ENCODE data around the gene PCDHA3.
"Not testable (repeated sequence)": the region's sequence is repeated elsewhere in the genome, so short reads cannot be mapped to it uniquely, and the experiment has no call there.

PCDHA3 gene

DNA sequence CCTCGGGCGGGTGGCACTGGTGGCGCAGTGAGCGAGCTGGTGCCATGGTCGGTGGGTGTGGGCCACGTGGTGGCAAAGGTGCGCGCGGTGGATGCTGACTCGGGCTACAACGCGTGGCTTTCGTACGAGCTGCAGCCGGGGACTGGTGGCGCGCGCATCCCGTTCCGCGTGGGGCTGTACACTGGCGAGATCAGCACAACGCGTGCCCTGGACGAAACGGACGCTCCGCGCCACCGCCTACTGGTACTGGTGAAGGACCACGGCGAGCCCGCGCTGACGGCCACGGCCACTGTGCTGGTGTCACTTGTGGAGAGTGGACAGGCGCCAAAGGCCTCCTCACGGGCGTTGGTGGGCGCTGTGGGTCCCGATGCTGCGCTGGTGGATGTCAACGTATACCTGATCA, 8.0 kb downstream of the PCDHA3 start:
- DNase-seq (ENCODE audit: insufficient read length, low spot score) (no peak), FAIRE-seq (no peak)
- no peak for TF ChIP-seq POLR2A (IDR thresholded peaks at IDR 0.05; ENCODE audit: low read depth, low read length)
- no peak for TF ChIP-seq PAX5 (IDR thresholded peaks at IDR 0.05; ENCODE audit: insufficient read depth, low read length, severe bottlenecking)
- no peak for TF ChIP-seq POLR2AphosphoS5 (IDR thresholded peaks at IDR 0.05; ENCODE audit: low read depth, low read length)
- no peak for TF ChIP-seq POU2F2 (IDR thresholded peaks at IDR 0.05; ENCODE audit: low read depth, low read length)

DNA sequence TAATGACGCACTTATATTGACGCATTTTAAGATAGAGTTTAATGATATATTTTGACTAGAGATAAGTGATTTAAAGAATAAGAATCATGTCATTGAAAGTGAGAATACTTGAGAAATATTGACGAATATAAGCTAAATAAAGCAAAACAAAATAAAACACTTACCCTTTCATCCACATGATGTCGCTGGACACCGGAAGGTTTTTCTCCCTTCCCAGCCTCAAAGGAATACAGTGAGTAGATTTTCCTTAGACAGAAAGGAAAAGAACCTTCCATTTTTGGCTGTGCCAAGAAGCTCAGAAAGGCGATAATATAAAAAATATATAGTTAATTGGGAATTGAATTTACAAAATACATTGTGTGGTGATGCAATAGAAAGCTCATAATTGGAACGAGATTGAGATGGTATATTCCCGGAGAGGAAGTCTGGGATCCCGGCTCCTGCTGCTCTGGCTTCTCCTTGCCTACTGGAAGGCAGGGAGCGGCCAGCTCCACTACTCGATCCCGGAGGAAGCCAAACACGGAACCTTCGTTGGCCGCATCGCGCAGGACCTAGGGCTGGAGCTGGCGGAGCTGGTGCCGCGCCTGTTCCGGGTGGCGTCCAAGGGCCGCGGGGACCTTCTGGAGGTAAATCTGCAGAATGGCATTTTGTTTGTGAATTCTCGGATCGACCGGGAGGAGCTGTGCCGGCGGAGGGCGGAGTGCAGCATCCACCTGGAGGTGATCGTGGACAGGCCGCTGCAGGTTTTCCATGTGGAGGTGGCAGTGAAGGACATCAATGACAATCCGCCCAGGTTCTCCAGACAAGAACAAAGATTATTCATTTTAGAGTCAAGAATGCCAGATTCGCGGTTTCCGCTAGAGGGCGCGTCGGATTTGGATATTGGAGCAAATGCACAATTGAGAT, 20.8 kb downstream of the PCDHA3 start, which contains the start of gene PCDHA5:
PCDHA5 (plus strand) TSS at position 239 of the 906 bp plus-strand sequence.
- FAIRE-seq (no peak), DNase-seq (ENCODE audit: insufficient read length, low spot score) (no peak)

DNA sequence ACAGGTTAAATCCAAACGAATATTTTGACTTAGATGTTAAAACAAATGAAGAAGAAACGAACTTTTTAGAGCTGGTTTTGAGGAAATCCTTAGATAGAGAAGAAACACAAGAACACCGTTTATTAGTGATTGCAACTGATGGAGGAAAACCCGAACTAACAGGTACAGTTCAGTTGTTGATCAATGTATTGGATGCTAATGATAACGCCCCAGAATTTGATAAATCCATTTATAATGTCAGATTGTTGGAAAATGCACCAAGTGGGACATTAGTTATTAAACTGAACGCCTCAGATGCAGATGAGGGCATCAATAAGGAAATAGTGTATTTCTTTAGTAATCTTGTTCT, 21.4 kb downstream of the PCDHA3 start:
- DNase-seq (ENCODE audit: insufficient read length, low spot score) (no peak), FAIRE-seq (no peak)
- TF ChIP-seq TAF1 (IDR thresholded peaks at IDR 0.05; ENCODE audit: low read depth, low read length) (no peak), PAX5 (IDR thresholded peaks at IDR 0.05; ENCODE audit: insufficient read depth, low read length, severe bottlenecking) (no peak), POLR2A (IDR thresholded peaks at IDR 0.05; ENCODE audit: low read depth, low read length) (no peak), POLR2AphosphoS5 (IDR thresholded peaks at IDR 0.05; ENCODE audit: low read depth, low read length) (no peak), SPI1 (IDR thresholded peaks at IDR 0.05; ENCODE audit: low read depth, low read length) (no peak), POU2F2 (IDR thresholded peaks at IDR 0.05; ENCODE audit: low read depth, low read length) (no peak)

More for the DNA sequence above, 20.8 kb downstream of the PCDHA3 start, which contains the start of gene PCDHA5:
- no peak for TF ChIP-seq POLR2A (IDR thresholded peaks at IDR 0.05; ENCODE audit: low read depth, low read length)
- no peak for TF ChIP-seq PAX5 (IDR thresholded peaks at IDR 0.05; ENCODE audit: insufficient read depth, low read length, severe bottlenecking)
- no peak for TF ChIP-seq SPI1 (IDR thresholded peaks at IDR 0.05; ENCODE audit: low read depth, low read length)
- no peak for TF ChIP-seq POLR2AphosphoS5 (IDR thresholded peaks at IDR 0.05; ENCODE audit: low read depth, low read length)
- no peak for TF ChIP-seq POU2F2 (IDR thresholded peaks at IDR 0.05; ENCODE audit: low read depth, low read length)

DNA sequence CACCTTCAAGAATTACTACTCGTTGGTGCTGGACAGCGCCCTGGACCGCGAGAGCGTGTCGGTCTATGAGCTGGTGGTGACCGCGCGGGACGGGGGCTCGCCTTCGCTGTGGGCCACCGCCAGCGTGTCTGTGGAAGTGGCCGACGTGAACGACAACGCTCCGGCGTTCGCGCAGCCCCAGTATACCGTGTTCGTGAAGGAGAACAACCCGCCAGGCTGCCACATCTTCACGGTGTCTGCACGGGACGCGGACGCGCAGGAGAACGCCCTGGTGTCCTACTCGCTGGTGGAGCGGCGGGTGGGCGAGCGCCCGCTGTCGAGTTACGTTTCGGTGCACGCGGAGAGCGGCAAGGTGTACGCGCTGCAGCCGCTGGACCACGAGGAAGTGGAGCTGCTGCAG, 22.1 kb downstream of the PCDHA3 start:
- FAIRE-seq; DNase-seq (ENCODE audit: insufficient read length, low spot score): not testable (repeated sequence)

DNA sequence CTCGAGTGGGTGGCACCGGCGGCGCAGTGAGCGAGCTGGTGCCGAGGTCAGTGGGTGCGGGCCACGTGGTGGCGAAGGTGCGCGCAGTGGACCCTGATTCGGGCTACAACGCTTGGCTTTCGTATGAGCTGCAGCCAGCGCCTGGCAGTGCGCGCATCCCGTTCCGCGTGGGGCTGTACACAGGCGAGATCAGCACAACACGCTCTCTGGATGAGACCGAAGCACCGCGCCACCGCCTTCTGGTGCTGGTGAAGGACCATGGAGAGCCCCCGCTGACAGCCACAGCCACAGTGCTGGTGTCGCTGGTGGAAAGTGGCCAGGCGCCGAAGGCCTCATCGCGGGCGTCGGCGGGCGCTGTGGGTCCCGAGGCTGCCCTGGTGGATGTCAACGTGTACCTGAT, 22.6 kb downstream of the PCDHA3 start:
- no peak for TF ChIP-seq POLR2AphosphoS5 (IDR thresholded peaks at IDR 0.05; ENCODE audit: low read depth, low read length)
- TF ChIP-seq PAX5 (IDR thresholded peaks at IDR 0.05; ENCODE audit: insufficient read depth, low read length, severe bottlenecking) = no peak
- no peak for TF ChIP-seq TAF1 (IDR thresholded peaks at IDR 0.05; ENCODE audit: low read depth, low read length)
- no peak for DNase-seq (ENCODE audit: insufficient read length, low spot score)
- FAIRE-seq = no peak

DNA sequence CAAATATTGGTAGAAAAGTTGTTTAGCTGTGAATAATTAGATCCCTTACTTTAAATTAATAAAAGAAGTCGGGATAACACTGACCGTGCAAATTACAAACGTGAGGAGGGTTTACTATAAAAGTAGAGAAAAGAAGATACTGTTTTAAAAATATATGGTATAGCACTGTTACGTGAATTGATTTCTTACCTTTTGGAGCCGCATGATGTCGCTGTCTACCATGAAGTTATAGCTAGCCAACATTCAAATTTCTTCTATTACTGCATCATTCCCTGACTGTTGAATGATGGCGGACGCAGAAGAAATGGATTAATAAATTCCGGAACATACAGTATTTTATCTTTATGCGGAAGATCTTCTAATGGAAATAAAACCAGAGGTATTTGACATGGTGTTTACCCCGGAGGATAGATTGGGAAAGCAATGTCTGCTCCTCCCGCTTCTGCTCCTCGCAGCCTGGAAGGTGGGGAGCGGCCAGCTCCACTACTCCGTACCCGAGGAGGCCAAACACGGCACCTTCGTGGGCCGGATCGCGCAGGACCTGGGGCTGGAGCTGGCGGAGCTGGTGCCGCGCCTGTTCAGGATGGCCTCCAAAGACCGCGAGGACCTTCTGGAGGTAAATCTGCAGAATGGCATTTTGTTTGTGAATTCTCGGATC, 27.0 kb downstream of the PCDHA3 start, which contains the start of gene PCDHA6:
PCDHA6 (plus strand) TSS at position 257 of the 658 bp plus-strand sequence; CDS start at position 389, 132 bp downstream.
- no peak for TF ChIP-seq TAF1 (IDR thresholded peaks at IDR 0.05; ENCODE audit: low read depth, low read length)
- DNase-seq (ENCODE audit: insufficient read length, low spot score) (no peak), FAIRE-seq (no peak)

DNA sequence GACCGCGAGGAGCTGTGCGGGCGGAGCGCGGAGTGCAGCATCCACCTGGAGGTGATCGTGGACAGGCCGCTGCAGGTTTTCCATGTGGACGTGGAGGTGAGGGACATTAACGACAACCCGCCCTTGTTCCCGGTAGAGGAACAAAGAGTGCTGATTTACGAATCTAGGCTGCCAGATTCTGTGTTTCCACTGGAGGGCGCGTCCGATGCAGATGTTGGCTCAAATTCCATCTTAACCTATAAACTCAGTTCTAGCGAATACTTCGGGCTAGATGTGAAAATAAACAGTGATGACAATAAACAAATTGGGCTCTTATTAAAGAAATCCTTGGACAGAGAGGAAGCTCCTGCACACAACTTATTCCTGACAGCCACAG, 27.5 kb downstream of the PCDHA3 start:
- no peak for TF ChIP-seq POLR2AphosphoS5 (IDR thresholded peaks at IDR 0.05; ENCODE audit: low read depth, low read length)
- TF ChIP-seq POU2F2 (IDR thresholded peaks at IDR 0.05; ENCODE audit: low read depth, low read length) = no peak
- TF ChIP-seq PAX5 (IDR thresholded peaks at IDR 0.05; ENCODE audit: insufficient read depth, low read length, severe bottlenecking) = no peak
- no peak for DNase-seq (ENCODE audit: insufficient read length, low spot score)
- no peak for FAIRE-seq

DNA sequence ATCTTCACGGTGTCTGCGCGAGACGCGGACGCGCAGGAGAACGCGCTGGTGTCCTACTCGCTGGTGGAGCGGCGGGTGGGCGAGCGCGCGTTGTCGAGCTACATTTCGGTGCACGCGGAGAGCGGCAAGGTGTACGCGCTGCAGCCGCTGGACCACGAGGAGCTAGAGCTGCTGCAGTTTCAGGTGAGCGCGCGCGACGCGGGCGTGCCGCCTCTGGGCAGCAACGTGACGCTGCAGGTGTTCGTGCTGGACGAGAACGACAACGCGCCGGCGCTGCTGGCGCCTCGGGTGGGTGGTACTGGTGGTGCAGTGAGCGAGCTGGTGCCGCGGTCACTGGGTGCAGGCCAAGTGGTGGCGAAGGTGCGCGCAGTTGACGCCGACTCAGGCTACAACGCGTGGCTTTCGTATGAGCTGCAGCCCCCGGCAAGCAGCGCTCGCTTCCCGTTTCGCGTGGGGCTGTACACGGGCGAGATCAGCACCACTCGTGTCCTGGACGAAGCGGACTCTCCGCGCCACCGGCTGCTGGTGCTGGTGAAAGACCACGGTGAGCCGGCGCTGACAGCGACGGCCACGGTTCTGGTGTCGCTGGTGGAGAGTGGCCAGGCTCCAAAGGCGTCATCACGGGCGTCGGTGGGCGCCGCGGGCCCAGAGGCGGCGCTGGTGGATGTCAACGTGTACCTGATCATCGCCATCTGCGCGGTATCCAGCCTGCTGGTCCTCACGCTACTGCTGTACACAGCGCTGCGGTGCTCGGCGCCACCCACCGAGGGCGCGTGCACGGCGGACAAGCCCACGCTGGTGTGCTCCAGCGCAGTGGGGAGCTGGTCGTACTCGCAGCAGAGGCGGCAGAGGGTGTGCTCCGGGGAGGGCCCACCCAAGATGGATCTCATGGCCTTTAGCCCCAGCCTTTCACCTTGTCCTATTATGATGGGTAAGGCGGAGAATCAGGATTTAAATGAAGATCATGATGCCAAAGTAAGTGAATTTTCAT, 28.9 kb downstream of the PCDHA3 start:
- not testable (repeated sequence) for DNase-seq (ENCODE audit: insufficient read length, low spot score); FAIRE-seq

DNA sequence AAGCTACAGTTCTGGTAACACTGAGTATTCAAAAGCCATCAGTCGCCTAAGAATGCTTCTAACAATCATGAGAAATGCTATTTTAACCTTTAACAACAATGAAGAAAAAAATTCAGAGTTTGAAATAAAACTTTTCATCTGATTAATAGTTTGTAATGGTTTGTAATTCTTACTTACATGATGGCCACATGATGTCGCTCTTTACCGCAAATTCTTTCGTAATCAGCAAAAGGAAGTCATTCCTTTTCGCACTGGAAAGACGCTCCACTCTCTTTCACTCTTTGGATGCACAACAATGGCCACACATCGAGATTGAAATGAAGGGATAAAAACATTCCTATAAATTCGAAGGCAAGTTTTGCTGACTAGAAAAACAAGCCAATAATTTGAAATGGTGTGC, 33.1 kb downstream of the PCDHA3 start, which contains the start of gene PCDHA7:
PCDHA7 (plus strand) TSS at position 277 of the 400 bp plus-strand sequence; CDS start at position 392, 115 bp downstream.
- DNase-seq (ENCODE audit: insufficient read length, low spot score) (no peak), FAIRE-seq (no peak)
- TF ChIP-seq SPI1 (IDR thresholded peaks at IDR 0.05; ENCODE audit: low read depth, low read length) = no peak
- TF ChIP-seq POLR2AphosphoS5 (IDR thresholded peaks at IDR 0.05; ENCODE audit: low read depth, low read length) = no peak
- TF ChIP-seq POU2F2 (IDR thresholded peaks at IDR 0.05; ENCODE audit: low read depth, low read length) = no peak
- TF ChIP-seq TAF1 (IDR thresholded peaks at IDR 0.05; ENCODE audit: low read depth, low read length) = no peak
- TF ChIP-seq PAX5 (IDR thresholded peaks at IDR 0.05; ENCODE audit: insufficient read depth, low read length, severe bottlenecking) = no peak
- TF ChIP-seq POLR2A (IDR thresholded peaks at IDR 0.05; ENCODE audit: low read depth, low read length) = no peak

DNA sequence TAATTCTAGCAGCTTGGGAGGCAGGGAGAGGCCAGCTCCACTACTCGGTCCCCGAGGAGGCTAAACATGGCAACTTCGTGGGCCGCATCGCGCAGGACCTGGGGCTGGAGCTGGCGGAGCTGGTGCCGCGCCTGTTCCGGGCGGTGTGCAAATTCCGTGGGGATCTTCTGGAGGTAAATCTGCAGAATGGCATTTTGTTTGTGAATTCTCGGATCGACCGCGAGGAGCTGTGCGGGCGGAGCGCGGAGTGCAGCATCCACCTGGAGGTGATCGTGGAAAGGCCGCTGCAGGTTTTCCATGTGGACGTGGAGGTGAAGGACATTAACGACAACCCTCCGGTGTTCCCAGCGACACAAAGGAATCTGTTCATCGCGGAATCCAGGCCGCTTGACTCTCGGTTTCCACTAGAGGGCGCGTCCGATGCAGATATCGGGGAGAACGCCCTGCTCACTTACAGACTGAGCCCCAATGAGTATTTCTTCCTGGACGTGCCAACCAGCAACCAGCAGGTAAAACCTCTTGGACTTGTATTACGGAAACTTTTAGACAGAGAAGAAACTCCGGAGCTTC, 33.7 kb downstream of the PCDHA3 start:
- FAIRE-seq; DNase-seq (ENCODE audit: insufficient read length, low spot score): not testable (repeated sequence)
